A549 (cell line): ENCODE measurements around the gene CPT1B. TPM values are rescaled to one million over a fixed set of nuclear protein-coding genes. Genes with fewer than 3 reads are reported as not detected.
"Not testable (repeated sequence)": the region's sequence is repeated elsewhere in the genome, so short reads cannot be mapped to it uniquely, and the experiment has no call there.

Source experiments
- ATAC-seq, 2 experiments: fragments of 200-7000 bp in 1 of 2; fragments of >200 bp in 1 of 2; cut with Nextera tagmentation in 1 of 2; cut with Tn5 transposase in 1 of 2; 3 replicates each; pipeline versions ENCODE4 v1.8.0 to v1.9.1; 2018 to 2020; ENCODE audit warnings: mild to moderate bottlenecking in 1 of 2, moderate library complexity in 1 of 2
- CTCF ChIA-PET: fragments of 300-600 bp; sonication (Branson Sonifier 250); formaldehyde crosslinking; extraction: SDS; loops from one replicate; lab custom pipeline; 2021; ENCODE audit warnings: antibody characterized with exemption, inconsistent platforms; lab: Yijun Ruan, JAX
- POLR2A ChIA-PET: fragments of 350-600 bp; formaldehyde crosslinking; extraction: SDS; loops from one replicate; lab custom pipeline; 2021; ENCODE audit warnings: antibody characterized with exemption, inconsistent platforms; lab: Yijun Ruan, JAX
- DNase-seq, 2 experiments: peaks; one replicate each; pipeline versions ENCODE4 v3.0.0 to v3.0.0-alpha.2; 2011 to 2016; ENCODE audit warnings: low read depth in 1 of 2, low spot score in 1 of 2
- FAIRE-seq: peaks from 2 replicates; lab custom pipeline; 2011; peaks lifted over from hg19 to GRCh38; lab: Jason Lieb, UNC
- H3K27ac ChIP-seq, 2 experiments: fragments of >200 bp; sonication (Bioruptor Twin); formaldehyde crosslinking; 3 replicates each; pipeline ENCODE4 v1.5.1; 2016 to 2017
- H3K4me1 ChIP-seq: fragments of >200 bp; sonication (Bioruptor Twin); formaldehyde crosslinking; 3 replicates; pipeline ENCODE4 v1.6.1; 2016
- H3K4me2 ChIP-seq: fragments of >200 bp; sonication (Bioruptor Twin); formaldehyde crosslinking; 3 replicates; pipeline ENCODE4 v1.6.1; 2016
- H3K4me3 ChIP-seq: fragments of >200 bp; sonication (Bioruptor Twin); formaldehyde crosslinking; 3 replicates; pipeline ENCODE4 v1.5.1; 2016
- H3K9me3 ChIP-seq: fragments of >200 bp; sonication (Bioruptor Twin); formaldehyde crosslinking; 3 replicates; pipeline ENCODE4 v1.6.1; 2016
- BCL3 ChIP-seq: fragments of >200 bp; sonication (Bioruptor Twin); formaldehyde crosslinking; IDR thresholded peaks from 3 replicates; pipeline ENCODE4 v1.6.1; 2016
- BHLHE40 ChIP-seq: IDR thresholded peaks from 2 replicates; pipeline ENCODE4 v1.6.1; 2012; ENCODE audit warnings: low read depth, low read length, inconsistent platforms
- CBX2 ChIP-seq: fragments of 200-600 bp; sonication (generic); IDR thresholded peaks from 2 replicates; pipeline ENCODE4 v1.6.1; 2016; ENCODE audit warnings: low read depth, mild to moderate bottlenecking, borderline replicate concordance
- CHD4 ChIP-seq: fragments of 200-600 bp; sonication (generic); IDR thresholded peaks from 2 replicates; pipeline ENCODE4 v1.6.1; 2016; ENCODE audit warnings: antibody characterized with exemption, mild to moderate bottlenecking, borderline replicate concordance
- CTCF ChIP-seq: fragments of >200 bp; sonication (Bioruptor Twin); formaldehyde crosslinking; IDR thresholded peaks from 3 replicates; pipeline ENCODE4 v1.5.1; 2016
- EP300 ChIP-seq, 2 experiments: fragments of >200 bp; sonication (Bioruptor Twin); formaldehyde crosslinking; IDR thresholded peaks; 2 replicates in 1 of 2; 3 replicates in 1 of 2; pipeline ENCODE4 v1.6.1; 2016 to 2017
- ESRRA ChIP-seq: fragments of 150-350 bp; IDR thresholded peaks from 2 replicates; pipeline ENCODE4 v1.6.1; 2014; ENCODE audit warnings: mild to moderate bottlenecking, low read length, borderline replicate concordance
- FOSB ChIP-seq: fragments of 250-450 bp; sonication (Bioruptor Pico); IDR thresholded peaks from 2 replicates; pipeline ENCODE4 v1.5.0; 2020; ENCODE audit warnings: mild to moderate bottlenecking, moderate library complexity
- HDAC2 ChIP-seq: fragments of 200-600 bp; sonication (generic); IDR thresholded peaks from 2 replicates; pipeline ENCODE4 v1.6.1; 2016
- HES2 ChIP-seq: fragments of >200 bp; sonication (Bioruptor Twin); formaldehyde crosslinking; IDR thresholded peaks from 2 replicates; pipeline ENCODE4 v1.6.1; 2016
- HEYL ChIP-seq: fragments of 250-450 bp; sonication (Bioruptor Pico); IDR thresholded peaks from 2 replicates; pipeline ENCODE4 v1.8.0; 2021; ENCODE audit warnings: mild to moderate bottlenecking, moderate library complexity
- HOXA7 ChIP-seq: fragments of 250-450 bp; sonication (Bioruptor Pico); IDR thresholded peaks from 2 replicates; pipeline ENCODE4 v1.5.0; 2020; ENCODE audit warnings: mild to moderate bottlenecking, moderate library complexity
- HOXB13 ChIP-seq: fragments of 250-450 bp; sonication (Bioruptor Pico); IDR thresholded peaks from 2 replicates; pipeline ENCODE4 v1.5.0; 2020; ENCODE audit warnings: low read depth, mild to moderate bottlenecking, moderate library complexity
- HOXB5 ChIP-seq: fragments of 250-450 bp; sonication (Bioruptor Pico); IDR thresholded peaks from 2 replicates; pipeline ENCODE4 v1.5.0; 2020; ENCODE audit warnings: mild to moderate bottlenecking, moderate library complexity
- KDM1A ChIP-seq: fragments of 200-600 bp; sonication (generic); IDR thresholded peaks from 2 replicates; pipeline ENCODE4 v1.6.1; 2016; ENCODE audit warnings: low read depth, mild to moderate bottlenecking
- MYC ChIP-seq: IDR thresholded peaks from 2 replicates; pipeline ENCODE4 v1.6.1; 2012; ENCODE audit warnings: mild to moderate bottlenecking, inconsistent platforms, low read length, improper control_type of control experiment, borderline replicate concordance
- NPAS2 ChIP-seq: fragments of 250-450 bp; sonication (Bioruptor Pico); IDR thresholded peaks from 2 replicates; pipeline ENCODE4 v1.8.0; 2022; ENCODE audit warnings: mild to moderate bottlenecking, moderate library complexity, borderline replicate concordance
- NR3C1 ChIP-seq: fragments of >200 bp; sonication (Bioruptor Twin); formaldehyde crosslinking; IDR thresholded peaks from 3 replicates; pipeline ENCODE4 v1.6.1; 2017
- PHF8 ChIP-seq: fragments of 200-600 bp; sonication (generic); IDR thresholded peaks from 2 replicates; pipeline ENCODE4 v1.6.1; 2016; ENCODE audit warnings: low read depth, mild to moderate bottlenecking, antibody characterized with exemption, moderate library complexity, borderline replicate concordance
- POLR2A ChIP-seq: IDR thresholded peaks from 2 replicates; pipeline ENCODE4 v1.6.1; 2012; ENCODE audit warnings: mild to moderate bottlenecking, low read length
- RCOR1 ChIP-seq: fragments of 150-350 bp; IDR thresholded peaks from 2 replicates; pipeline ENCODE4 v1.6.1; 2014; ENCODE audit warnings: antibody characterized with exemption, low read length, low read depth
- ZFP36 ChIP-seq: fragments of 450-650 bp; IDR thresholded peaks from 2 replicates; pipeline ENCODE4 v1.6.1; 2014; ENCODE audit warnings: borderline replicate concordance; ENCODE audit not compliant: partially characterized antibody
- WGBS: methylation state at CpG from one replicate; pipeline ENCODE4 v1.1.6; 2017; ENCODE audit errors: missing lambda C conversion rate; 5-methylcytosine and 5-hydroxymethylcytosine counted together
- polyA plus RNA-seq, 4 experiments: library from polyadenylated mRNA; depleted of rRNA in 3 of 4; stranded (reverse); fragments of >200 nt; fragmentation: RNase III in 1 of 4; extraction: RNeasy Plus Mini Kit Qiagen cat#74134 plus additional on column Dnase treatment in 1 of 4; gene quantifications; 2 replicates in 3 of 4; 3 replicates in 1 of 4; pipeline ENCODE4 v1.2.3, GENCODE V29; 2011 to 2017

CPT1B gene
- polyA plus RNA-seq, 2 of the 4 experiments (the other 2 are of a cell fraction) = 12.1 to 26.5 TPM

GRCh38 chr22:50621356-50621880 lies 43.2 kb upstream of the CPT1B start:
- peaks cover 9% of the 10 kb centered on the region; the same call in 2 of the 3 replicates for H3K4me1 ChIP-seq
- ATAC-seq = peak; percentile 15 to 18; a peak in 2 of 6 replicates
- DNase-seq = no peak
- CTCF ChIA-PET = interaction anchor here (0.6 to 2.9 kb wide), 21 partner anchors 9 to 466 kb away, joined by 3 to 26 read pairs (median 6); partner anchors contain the start of genes KLHDC7B and SCO2
- TF ChIP-seq KDM1A (no peak), HEYL (CRISPR knock-in tag) (no peak), HES2 (no peak), ZFP36 (no peak), CHD4 (no peak), POLR2A (no peak), RCOR1 (no peak), HOXA7 (no peak), MYC (no peak)
- TF ChIP-seq, all 56 proteins: peak for 0
- POLR2A ChIA-PET = interaction anchor here (1.8 kb wide), 1 partner anchor 96 kb away, joined by 10 read pairs; the partner anchor contains the start of gene SCO2
- Histone ChIP-seq H3K9me3 (no peaks in the 10 kb centered on the region), H3K4me2 (peak overlapping the region; percentile 99), H3K27ac (no peak overlapping the region), H3K4me3 (peak overlapping the region; percentile 43)
- FAIRE-seq = no peak
- WGBS = 13% methylated on average over 8 of the region's 10 CpGs

- DNase-seq (peak in 1 of 2 experiments; percentile 46), ATAC-seq (peak; percentile 85 to 93), FAIRE-seq (no peak)
- TF ChIP-seq EP300 (IDR thresholded peaks at IDR 0.05) (no peak), RCOR1 (no peak), FOSB (CRISPR knock-in tag) (no peak), BHLHE40 (no peak), KDM1A (no peak), PHF8 (no peak), ESRRA (no peak), CTCF (no peak; the same call in 1 of the 3 replicates), HEYL (CRISPR knock-in tag) (no peak), CBX2 (no peak), HDAC2 (no peak), NR3C1 (no peak), HOXB5 (CRISPR knock-in tag) (no peak), MYC (no peak), NPAS2 (no peak), BCL3 (no peak), HOXB13 (CRISPR knock-in tag) (no peak)
- Histone ChIP-seq H3K4me1 (peaks cover 9% of the 10 kb centered on the region; the same call in 2 of the 3 replicates), H3K4me2 (peak overlapping the region; percentile 99), H3K27ac (peak overlapping the region in 1 of 2 experiments; percentile 4; a peak in 2 of 6 replicates), H3K9me3 (no peaks in the 10 kb centered on the region), H3K4me3 (peak overlapping the region; percentile 43)
- WGBS = under 1% methylated on average over 18 of the region's 25 CpGs
- ChIA-PET POLR2A (interaction anchor here (0.7 to 1.8 kb wide), 2 partner anchors 95 to 368 kb away, joined by 3 to 10 read pairs; partner anchors contain the start of gene SCO2), CTCF (interaction anchor here (0.6 to 2.9 kb wide), 39 partner anchors 9 to 465 kb away, joined by 3 to 26 read pairs (median 3); partner anchors contain the start of genes KLHDC7B, MIOX, SCO2 and TUBGCP6)
Measured at GRCh38 chr22:50620593-50621355, 42.5 kb upstream of the CPT1B start.

- H3K9me3 ChIP-seq, DNase-seq, H3K4me2 ChIP-seq, H3K4me1 ChIP-seq, FAIRE-seq, POLR2A ChIA-PET, ATAC-seq, H3K4me3 ChIP-seq, H3K27ac ChIP-seq, CTCF ChIA-PET: not testable (repeated sequence)
- WGBS = 67% methylated on average over 3 of the region's 3 CpGs
Measured at GRCh38 chr22:50614296-50614695, 36.1 kb upstream of the CPT1B start.
